Measurements from ENCODE around the gene SMPD3.

Gene SMPD3

DNA sequence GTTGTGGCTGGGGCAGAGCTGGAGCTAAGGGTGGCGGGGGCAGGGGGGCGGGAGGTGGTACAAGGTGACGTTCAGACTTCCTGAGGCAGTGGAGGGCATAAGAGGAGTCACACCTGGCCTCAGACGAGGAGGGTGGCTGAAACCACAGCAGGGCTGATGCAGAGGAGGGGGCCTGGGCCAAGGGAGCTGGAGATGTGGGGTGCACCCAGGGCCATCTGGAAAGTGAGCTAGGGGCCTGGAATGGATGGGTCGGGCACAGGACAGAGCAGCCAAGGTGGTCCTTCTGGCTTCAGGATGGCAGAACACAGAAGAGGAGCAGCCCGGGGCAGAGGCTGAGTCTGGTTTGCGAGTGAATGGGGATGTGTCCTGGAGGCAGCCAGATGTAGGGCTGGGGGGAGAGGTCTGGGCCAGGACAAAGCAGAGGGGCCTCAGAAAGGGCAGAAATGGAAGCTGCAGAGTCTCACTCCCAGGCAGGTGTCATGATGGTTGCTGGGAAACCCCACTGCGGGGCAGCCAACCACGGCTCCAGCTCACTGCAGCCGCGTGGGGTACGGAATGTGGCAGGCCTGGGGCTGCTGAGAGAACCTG lies 79.9 kb downstream of the SMPD3 start:
- no peak for DNase-seq

- DNase-seq, result no peak
Observed at GRCh38 chr16:68367891-68368290, 80.4 kb downstream of the SMPD3 start.

GRCh38 chr16:68367440-68367839 lies 80.9 kb downstream of the SMPD3 start:
- no peak for DNase-seq

DNA sequence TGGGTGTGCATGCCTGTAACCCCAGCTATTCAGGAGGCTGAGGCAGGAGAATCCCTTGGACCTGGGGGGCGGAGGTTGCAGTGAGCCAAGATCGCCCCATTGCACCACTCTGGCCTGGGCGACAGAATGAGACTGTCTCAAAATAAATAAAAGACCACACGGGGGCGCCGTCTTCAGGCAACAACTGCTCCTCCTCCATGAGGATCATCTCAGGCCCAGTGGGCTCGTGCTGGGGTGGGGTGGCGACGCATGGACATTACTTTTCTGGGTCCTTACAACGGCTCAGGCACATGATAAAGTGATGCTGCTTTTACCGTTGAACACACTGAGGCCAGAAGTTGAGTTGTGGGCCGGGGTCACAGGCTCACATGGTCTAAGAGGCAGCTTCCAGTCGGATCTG lies 81.3 kb downstream of the SMPD3 start:
- peak in 1 of 2 experiments; percentile 45 for DNase-seq

GRCh38 chr16:68366062-68366461 lies 82.2 kb downstream of the SMPD3 start:
- DNase-seq, result no peak

DNA sequence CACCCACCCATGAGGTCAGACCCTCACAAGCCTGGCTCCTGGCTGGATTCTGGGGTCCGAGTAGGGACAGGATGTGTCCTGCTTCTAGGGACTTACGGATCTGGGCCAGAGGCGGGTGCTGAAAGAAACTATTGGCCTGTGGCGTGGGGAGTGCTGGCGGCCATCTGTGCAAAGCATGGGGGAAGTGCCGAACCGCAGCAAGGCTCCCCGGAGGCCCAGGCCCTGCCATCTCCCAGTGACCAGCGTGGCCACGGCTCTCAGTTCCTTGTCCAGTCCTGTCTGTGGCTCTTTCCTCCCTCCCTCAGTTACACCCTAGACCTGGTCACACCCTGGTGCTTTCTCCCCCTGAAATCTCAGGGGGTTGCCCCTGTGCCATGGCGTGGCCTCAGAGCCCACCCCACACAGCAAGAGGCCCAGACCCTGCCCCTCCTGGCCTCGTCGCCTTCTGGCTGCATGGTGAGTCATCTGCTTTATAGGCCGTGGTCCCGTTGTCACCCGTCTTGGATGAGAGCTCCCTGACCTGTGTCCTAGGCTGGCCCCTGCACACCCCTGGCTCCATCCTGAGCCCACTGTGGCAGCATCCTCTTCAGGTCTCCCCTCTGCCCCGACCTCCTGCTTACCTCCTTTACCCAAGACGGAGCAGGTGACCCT lies 83.0 kb downstream of the SMPD3 start:
- no peak for DNase-seq

DNA sequence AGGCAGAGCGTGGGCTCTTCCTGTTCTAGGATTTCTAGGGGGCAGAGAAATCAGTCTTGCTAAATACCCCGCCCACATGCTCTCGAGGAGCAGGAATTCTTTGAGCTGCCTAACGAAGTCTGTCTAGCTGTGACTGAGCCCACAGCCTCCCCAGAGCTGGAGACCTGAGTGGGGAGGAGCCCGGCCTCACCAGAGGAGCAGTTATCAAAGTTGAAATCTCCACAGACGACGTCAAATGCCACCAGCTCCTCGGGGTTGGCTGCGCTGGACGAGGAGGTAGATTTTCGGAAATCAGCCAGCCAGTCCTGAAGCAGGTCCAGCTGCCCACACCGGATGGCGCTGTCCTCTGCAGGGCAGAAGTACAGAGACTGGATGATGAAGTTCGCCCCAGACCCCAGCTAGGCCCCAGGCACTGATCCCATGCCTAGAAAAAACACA lies 83.7 kb downstream of the SMPD3 start:
- DNase-seq, result no peak

DNA sequence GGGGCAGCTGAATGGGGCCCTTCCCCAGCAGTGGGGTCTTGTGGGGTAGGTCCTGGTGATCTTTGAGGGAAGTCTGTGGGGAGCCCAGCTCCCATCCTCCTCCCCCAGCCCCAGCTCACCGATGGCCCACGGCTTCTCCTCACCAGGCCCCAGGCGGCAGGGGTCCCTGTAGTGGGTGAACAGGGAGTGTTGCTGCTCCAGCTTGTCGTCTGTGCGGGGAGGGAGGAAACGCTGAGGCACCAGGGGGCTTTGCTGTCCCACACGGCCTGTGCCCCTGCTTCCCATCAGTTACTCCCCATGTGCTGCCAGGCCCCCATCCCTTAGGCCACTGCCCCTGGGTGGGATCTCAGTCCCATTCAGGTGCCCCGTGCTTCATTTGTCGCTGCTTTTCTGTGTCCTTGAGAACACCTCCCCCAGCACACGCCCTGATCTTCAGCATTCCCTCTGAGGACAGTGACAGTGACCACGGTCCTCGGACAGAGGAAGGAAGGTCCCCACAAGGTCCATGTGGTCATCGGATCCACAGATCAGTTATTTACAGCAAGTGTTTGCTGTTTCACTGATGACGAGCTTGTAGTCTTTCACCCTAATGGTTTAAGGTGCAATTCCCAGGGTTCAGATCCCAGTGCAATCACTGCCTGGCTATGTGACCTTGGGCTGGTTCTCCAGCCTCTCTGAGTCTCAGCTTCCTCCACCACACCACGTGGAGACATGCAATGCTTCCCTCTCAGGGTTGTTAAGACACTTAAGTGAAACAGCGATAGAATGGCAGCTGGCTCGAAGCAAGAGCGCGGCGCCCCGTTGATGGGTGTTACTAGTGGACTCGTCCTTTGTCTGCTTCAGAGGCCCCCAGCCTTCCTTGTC lies 84.4 kb downstream of the SMPD3 start:
- DNase-seq, result no peak

DNA sequence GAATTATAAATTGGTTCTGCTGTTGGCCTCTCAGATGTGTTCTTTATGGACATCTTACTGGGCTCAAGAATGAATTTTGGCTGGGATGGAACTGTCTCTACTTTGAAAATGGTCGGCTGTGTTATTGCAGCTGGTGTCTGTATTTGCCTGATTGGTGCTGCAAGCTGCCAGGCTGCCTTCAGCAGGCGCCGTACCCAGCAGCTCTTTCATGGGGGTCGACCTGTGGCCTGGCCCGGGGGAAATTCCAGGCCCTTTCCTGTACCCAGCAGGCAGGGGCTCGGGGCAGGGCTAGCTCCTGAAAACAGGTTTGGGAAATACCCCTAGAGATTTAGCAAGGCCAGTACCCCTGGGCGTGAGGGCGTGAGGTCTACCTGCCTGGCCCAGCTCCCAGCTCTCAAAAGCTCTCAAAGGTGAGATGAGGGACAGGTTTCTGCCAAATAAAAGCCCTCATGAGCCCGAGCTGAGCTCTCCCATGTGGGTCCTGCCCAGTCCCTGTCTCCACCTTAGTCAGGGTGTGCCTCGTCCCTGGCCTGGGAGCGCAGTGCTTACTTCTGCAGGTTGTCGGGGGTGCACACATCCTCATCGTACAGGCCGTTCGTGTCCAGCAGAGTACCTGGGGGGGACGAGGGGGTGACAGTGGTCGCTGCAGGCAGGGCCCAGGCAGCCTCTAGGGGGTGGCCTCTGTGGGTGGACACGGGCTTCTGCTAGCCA lies 85.2 kb downstream of the SMPD3 start:
- DNase-seq, result no peak

DNA sequence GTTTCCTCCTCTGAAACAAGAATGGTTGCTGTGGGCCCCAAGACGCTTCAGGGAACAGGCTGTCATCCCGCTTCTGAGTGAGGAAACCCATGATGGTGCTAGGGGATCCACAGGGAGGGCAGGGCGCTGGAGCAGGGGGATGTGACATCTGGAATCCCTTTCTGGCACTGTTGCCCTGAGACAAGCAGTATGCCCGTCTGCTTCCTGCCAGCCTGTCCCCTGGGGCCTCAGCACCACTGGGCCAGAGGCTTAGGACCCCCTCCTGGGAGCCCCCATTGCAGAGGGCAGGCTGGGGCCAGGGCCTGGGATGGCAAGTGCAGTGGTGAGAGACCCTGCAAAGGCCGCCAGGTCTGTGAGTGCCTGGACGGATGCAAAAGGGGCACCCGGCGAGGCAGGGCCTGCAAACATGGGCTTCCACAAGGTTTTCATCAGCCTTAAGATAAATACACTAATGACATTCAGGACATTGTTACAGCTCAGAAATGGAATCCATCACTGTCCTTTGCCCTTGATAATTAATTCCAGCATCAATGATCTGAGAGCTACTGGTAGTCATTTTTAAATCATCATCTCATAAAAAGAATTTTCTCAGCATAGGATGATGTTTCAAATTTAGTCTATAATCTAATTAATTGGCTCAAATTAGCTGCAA lies 85.9 kb downstream of the SMPD3 start:
- DNase-seq, result no peak

GRCh38 chr16:68361485-68361884 lies 86.8 kb downstream of the SMPD3 start:
- no peak for DNase-seq

- DNase-seq, result no peak
Observed at GRCh38 chr16:68360956-68361355, 87.4 kb downstream of the SMPD3 start.

DNA sequence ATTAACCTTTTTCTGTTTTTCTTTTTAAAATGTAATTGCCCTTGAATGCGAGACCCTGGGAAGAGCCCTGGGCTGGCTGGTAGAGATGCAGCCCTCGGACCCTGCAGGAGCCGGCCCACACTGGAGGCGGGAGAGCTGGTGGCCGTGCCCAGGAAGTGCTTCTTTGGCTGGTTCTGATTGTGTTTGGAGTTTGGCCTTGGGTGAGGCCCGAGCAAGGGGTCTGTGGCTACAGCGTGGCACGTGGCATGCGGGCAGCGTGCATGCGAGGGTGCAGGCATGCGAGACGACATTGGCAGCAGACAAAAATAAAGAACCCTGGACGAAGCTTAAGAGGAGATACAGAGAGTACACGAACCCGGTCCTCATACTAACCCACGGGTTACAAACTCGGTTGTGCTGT lies 87.8 kb downstream of the SMPD3 start:
- DNase-seq, result no peak

DNA sequence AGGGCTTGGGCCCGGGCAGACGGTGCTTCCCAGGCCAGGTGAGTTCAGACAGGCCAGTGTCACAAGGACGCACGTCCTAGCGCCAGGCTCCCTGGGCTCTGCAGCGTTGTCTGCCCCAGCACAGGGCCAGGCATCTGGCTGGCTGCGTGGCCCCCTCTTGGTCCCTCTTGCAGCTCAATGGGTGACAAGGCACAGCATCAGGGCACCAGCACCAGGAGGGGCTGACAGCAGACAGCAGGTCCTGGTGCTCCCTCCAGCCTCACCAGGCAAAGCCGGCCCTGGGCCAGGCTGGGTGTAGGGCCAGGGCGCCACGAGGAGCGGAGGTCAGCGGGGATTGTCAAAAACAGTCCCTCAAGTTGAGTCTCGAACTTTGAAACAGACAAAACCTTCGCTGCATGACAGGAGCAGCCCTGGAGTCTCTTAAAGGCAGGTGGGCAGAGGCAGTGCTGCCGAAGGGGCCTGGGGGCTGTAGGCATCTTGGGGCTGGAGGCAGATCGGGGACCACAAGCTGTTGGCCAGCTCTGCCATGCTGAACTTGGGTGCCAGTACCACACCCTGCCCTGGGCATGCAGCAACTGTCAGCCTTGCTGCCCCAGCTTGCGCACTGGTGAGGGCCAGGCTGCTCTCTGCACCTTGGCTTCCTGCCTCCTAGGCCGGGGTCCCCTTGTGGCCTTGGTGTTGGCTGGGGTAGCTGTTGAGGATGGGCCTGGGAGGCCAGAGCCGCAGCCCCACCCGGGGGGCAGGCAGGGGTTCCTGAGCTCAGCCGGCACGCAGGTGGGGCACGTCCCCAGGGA lies 88.7 kb downstream of the SMPD3 start:
- DNase-seq, result no peak

- DNase-seq, result no peak
Observed at GRCh38 chr16:68358951-68359350, 89.4 kb downstream of the SMPD3 start.

GRCh38 chr16:68357923-68358322 lies 90.4 kb downstream of the SMPD3 start:
- no peak for DNase-seq

DNA sequence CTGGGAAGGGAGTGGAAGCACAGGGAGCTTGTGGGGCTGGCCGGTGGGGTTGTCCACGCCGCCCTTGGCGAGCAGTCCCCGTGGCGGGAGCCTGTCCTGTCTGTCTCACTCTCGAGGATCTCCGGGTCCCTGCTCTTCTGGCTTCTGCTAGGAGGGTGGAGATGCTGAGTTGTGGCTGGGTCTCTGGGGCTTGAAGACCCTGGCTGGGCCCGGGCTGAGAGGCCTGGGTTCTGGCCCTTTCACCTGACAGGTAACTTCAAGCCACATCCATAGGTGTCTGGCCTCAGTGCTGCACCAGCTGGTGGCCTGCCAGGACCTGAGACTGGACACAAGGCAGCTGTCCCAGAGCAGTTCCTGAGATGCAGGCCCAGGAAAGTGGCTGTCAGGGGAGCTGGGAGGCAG lies 90.8 kb downstream of the SMPD3 start:
- DNase-seq, result no peak

DNA sequence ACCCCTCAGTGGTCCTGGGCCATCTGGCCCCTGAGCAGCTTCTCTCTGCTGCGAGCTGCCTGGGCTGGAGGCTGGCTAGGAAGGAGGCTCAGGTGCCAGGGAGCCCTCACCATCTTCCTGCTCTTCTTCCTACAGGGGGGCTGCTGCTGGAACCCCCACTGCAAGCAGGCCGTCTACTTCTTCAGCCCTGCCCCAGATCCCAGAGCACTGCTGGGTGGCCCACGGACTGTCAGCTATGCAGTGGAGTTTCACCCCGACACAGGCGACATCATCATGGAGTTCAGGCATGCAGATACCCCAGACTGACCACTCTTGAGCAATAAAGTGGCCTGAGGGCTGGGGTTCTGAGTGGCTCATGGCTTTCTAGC lies 91.4 kb downstream of the SMPD3 start:
- DNase-seq, result no peak

GRCh38 chr16:68356249-68356918 lies 91.9 kb downstream of the SMPD3 start:
- DNase-seq, result no peak

- no peak for DNase-seq
Observed at GRCh38 chr16:68355447-68356248, 92.7 kb downstream of the SMPD3 start.

DNA sequence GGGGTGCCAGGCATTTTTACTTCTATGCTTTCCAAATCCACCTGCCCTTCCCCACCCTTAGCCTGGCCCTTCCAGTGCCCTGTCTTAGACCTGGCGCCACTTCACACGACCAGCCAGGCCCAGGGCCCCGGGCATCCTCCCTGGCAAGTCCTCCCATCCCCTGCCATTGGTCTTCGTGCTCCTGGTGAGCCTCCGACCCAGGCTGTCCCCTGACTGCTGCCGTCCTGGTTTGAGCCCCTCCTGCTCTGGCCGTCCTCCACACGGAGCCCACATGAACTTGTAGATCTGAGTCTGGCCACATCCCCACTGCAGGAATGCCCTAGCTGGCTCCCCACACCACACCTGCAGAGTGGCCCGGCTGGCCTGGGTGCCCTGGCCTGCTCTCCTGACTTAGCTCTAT lies 93.5 kb downstream of the SMPD3 start:
- no peak for DNase-seq
